ENCODE data around the gene PPM1L. TPM values are rescaled to one million over a fixed set of nuclear protein-coding genes. Genes with fewer than 3 reads are reported as not detected.

Gene PPM1L
- total RNA-seq, 6 experiments from 2014 or later = 1.3 to 1.7 (median 1.6) TPM

- no peaks in the 10 kb centered on the region for H3K36me3 Mint-ChIP-seq (ENCODE audit: low read depth)
- no peak for TF ChIP-seq CTCF (IDR thresholded peaks at IDR 0.05)
- DNase-seq = no peak
Observed at GRCh38 chr3:161070252-161070930, 314.4 kb downstream of the PPM1L start.

GRCh38 chr3:161070980-161071663 is 315.1 kb downstream of the PPM1L start:
- Mint-ChIP-seq H3K4me1 (ENCODE audit: low read depth) (peaks cover 5% of the 10 kb centered on the region; the same call in 1 of the 2 replicates), H3K4me3 (no peak overlapping the region), H3K9me3 (no peaks in the 10 kb centered on the region; the same call in 1 of the 2 replicates), H3K27me3 (ENCODE audit: insufficient read depth) (no peaks in the 10 kb centered on the region), H3K27ac (no peak overlapping the region), H3K36me3 (ENCODE audit: low read depth) (no peaks in the 10 kb centered on the region)
- no peak for TF ChIP-seq CTCF (IDR thresholded peaks at IDR 0.05)
- no peak for DNase-seq

More at GRCh38 chr3:161070252-161070930, 314.4 kb downstream of the PPM1L start:
- Mint-ChIP-seq H3K27me3 (ENCODE audit: insufficient read depth) (no peaks in the 10 kb centered on the region), H3K4me1 (ENCODE audit: low read depth) (peaks cover 5% of the 10 kb centered on the region; the same call in 1 of the 2 replicates), H3K9me3 (no peaks in the 10 kb centered on the region; the same call in 1 of the 2 replicates), H3K27ac (no peak overlapping the region), H3K4me3 (no peak overlapping the region)

- DNase-seq = no peak
Observed at GRCh38 chr3:161072211-161072621, 316.2 kb downstream of the PPM1L start.

GRCh38 chr3:161072751-161073150 is 316.7 kb downstream of the PPM1L start:
- H3K4me3 Mint-ChIP-seq = no peak overlapping the region
- H3K4me1 Mint-ChIP-seq (ENCODE audit: low read depth) = peaks cover 5% of the 10 kb centered on the region; the same call in 1 of the 2 replicates
- TF ChIP-seq CTCF (IDR thresholded peaks at IDR 0.05) = no peak

More at GRCh38 chr3:161072211-161072621, 316.2 kb downstream of the PPM1L start:
- Mint-ChIP-seq H3K27ac (no peak overlapping the region), H3K36me3 (ENCODE audit: low read depth) (no peaks in the 10 kb centered on the region), H3K4me1 (ENCODE audit: low read depth) (peaks cover 5% of the 10 kb centered on the region; the same call in 1 of the 2 replicates), H3K4me3 (no peak overlapping the region), H3K9me3 (no peaks in the 10 kb centered on the region; the same call in 1 of the 2 replicates), H3K27me3 (ENCODE audit: insufficient read depth) (no peaks in the 10 kb centered on the region)
- TF ChIP-seq CTCF (IDR thresholded peaks at IDR 0.05) = no peak

GRCh38 chr3:161073181-161073580 is 317.1 kb downstream of the PPM1L start:
- Mint-ChIP-seq H3K9me3 (no peaks in the 10 kb centered on the region; the same call in 1 of the 2 replicates), H3K36me3 (ENCODE audit: low read depth) (no peaks in the 10 kb centered on the region), H3K27me3 (ENCODE audit: insufficient read depth) (no peaks in the 10 kb centered on the region), H3K4me1 (ENCODE audit: low read depth) (peaks cover 5% of the 10 kb centered on the region; the same call in 1 of the 2 replicates), H3K4me3 (no peak overlapping the region), H3K27ac (no peak overlapping the region)
- no peak for DNase-seq
- TF ChIP-seq CTCF (IDR thresholded peaks at IDR 0.05) = no peak

More at GRCh38 chr3:161072751-161073150, 316.7 kb downstream of the PPM1L start:
- Mint-ChIP-seq H3K27me3 (ENCODE audit: insufficient read depth) (no peaks in the 10 kb centered on the region), H3K36me3 (ENCODE audit: low read depth) (no peaks in the 10 kb centered on the region), H3K9me3 (no peaks in the 10 kb centered on the region; the same call in 1 of the 2 replicates), H3K27ac (no peak overlapping the region)
- no peak for DNase-seq
